Measurements from ENCODE around the gene S1PR2.
"Not testable (repeated sequence)": the region's sequence is repeated elsewhere in the genome, so short reads cannot be mapped to it uniquely, and the experiment has no call there.

Gene S1PR2

DNA sequence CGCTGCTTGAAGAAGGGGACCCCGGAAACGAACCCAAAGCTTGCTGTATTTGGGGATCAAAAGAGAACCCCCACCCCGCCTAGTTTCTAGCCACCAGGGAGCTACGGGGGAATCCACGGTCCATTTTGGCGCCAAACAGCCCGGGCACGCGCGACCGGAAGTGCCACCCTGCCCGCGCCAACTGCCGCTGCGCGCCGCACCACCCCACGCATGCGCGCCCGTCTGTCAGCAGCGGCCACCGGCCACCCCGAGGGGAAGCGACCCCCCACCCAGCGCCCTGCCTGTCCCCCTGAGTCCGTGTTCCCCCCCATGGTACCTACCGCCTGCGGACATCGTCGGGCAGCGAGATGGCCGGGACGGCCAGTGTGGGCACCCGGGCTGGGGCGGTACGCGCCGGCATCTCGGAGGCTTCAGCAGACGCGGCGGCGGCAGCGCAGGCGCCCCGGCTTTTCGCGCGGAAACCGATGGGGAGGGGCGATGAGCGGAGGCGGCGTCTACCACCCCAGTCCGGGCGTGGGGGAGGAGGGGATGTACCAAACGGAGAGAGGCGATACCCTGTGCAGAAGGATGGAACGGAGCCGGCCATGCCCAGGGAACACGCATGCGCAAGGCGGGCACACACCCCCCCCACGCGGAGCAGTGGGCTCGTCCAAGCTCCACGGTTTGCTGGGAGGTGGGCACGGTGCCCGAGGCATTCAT lies 36.5 kb downstream of the S1PR2 start, which contains the start of gene DNMT1:
DNMT1 (minus strand) TSS at position 454 of the 699 bp plus-strand sequence; CDS start at position 400, 54 bp downstream.
- peak; percentile 99 for DNase-seq (ENCODE audit: extremely low spot score, insufficient read length, low read depth)
- peak; percentile 96 for FAIRE-seq

DNA sequence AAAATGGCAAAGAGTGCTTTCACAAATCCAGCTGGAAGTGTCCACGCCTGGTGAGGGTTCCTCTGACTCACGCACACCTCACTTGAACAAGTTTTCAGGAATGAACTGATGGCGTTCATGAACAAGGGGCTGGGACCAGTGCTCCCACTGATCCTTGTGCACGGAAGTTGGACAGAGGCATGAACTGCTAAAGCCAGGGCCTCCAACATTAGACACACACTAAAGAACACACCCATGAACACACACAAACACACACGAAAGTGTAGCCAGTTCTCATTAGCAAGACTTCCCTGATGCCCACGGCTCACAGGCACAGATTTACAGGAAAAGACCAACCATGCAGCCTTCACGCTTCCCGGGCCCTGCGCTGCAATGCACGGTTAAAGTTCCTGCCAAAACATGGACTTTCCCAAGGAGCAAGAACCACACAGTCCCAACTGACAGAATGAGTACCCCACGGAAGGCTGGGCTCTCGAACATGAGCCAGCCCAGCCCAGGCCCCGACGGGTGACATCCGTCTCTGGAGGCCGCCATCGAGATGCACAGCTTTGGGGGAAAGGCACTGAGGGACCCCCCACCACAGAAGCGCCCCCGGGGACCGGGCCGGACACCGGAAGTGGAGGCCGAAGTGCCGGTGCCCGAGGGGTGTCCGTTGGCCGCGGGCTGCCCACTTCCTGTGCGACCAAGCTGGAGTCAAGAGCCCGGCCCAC lies 37.2 kb downstream of the S1PR2 start:
- peak; percentile 11 for DNase-seq (ENCODE audit: extremely low spot score, insufficient read length, low read depth)
- FAIRE-seq, result no peak

DNA sequence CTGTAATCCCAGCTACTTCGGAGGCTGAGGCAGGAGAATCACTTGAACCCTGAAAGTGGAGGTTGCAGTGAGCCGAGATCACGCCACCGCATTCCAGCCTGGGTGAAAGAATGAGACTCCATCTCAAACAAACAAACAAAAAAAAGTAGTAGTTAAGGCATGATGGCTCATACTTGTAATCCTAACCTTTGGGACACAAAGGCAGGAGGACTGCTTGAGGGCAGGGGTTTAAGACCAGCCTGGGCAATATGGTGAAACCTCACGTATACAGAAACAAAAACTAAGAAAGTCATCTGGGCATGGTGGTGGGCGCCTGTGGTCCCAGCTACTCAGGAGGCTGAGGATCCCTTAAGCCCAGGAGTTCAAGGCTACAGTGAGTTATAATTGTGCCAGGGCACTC lies 38.2 kb downstream of the S1PR2 start:
- DNase-seq (ENCODE audit: extremely low spot score, insufficient read length, low read depth) (no peak), FAIRE-seq (no peak)

DNA sequence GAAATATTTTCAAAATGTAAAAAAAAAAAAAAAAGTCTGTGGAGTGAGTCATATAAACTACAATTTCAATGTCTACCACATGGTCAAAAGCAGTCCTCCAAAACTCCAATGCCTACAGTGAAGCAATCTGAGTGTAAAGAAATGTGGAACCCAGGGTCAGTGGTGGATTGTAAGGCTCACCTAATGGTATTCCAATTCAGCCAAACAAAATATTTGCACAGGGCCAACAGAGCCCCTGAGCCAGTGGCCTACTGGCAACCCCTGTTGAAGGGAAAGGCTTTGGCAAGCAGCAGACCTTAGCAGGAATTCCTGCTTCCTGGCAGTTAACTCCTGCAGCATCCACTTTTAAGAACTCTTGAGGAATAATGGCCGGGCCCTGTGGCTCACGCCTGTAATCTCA lies 39.8 kb downstream of the S1PR2 start:
- no peak for FAIRE-seq
- no peak for DNase-seq (ENCODE audit: extremely low spot score, insufficient read length, low read depth)

DNA sequence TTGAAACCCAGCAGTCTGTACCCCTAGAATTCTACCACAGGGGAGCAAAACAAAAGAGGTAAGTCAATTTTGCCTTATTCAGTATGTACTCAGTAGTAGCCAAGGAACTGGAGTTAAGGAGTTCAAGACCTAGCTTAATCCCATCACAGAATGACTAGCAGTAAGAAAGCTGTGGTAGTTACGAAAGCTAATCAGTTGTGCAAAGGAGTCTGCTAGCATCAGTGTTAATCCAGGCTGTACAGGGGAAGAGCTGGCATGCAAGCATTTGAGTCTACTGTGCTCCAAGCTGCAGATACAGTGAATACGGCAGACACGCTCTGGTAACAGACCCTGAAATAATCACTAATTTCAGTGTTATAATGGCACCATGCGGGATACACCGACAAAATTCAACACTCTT lies 41.1 kb downstream of the S1PR2 start:
- FAIRE-seq (no peak), DNase-seq (ENCODE audit: extremely low spot score, insufficient read length, low read depth) (no peak)

DNA sequence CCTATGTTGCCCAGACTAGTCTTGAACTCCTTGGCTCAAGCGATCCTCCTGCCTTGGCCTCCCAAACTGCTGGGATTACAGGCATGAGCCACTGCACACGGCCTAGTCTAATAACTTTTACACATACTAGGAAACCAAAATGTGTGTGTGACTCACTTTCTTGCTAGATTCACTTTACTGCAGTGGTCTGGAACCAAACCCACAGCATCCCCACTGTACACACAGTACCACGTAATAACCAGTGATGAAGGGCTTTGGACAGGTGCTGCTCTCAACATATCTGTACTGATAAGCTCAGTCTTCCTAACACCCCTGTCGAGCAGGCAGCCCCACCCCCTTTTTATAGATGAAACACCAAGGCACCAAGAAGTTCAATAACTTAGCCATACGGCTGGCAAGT lies 41.5 kb downstream of the S1PR2 start:
- FAIRE-seq (no peak), DNase-seq (ENCODE audit: extremely low spot score, insufficient read length, low read depth) (no peak)

DNA sequence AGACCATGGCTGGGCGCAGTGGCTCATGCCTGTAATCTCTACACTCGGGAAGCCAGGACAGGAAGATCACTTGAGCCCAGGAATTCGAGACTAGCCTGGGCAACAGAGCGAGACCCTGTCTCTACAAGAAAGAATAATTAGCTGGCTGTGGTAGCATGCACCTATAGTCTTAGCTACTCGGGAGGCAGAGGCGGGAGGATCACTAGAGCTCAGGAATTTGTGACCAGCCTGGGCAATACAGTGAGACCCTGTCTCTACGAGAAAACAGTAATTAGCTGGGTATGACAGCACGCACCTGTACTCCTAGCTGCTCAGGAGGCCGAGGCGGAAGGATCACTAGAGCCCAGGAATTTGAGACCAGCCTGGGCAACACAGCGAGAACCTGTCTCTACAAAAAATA lies 43.8 kb downstream of the S1PR2 start:
- no peak for DNase-seq (ENCODE audit: extremely low spot score, insufficient read length, low read depth)
- no peak for FAIRE-seq

DNA sequence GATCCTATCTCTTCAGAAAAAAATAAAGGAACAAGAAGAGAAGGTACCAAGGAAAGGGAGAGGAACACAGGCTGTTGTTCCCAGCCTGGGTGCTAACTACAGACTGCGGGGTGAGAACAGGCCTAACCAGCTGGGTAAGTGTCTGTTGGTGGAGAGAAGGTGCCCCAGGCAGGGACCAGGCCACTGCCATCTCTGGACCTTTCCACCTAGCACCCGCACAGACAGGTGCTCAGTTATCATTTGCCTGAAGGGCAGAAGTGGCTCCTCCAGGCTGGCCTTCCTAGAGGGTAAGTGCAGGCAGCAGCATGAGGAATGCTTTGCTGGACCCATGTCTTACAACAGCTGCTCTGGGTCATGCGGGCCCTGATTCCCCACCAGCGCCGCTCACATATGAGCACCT lies 46.5 kb downstream of the S1PR2 start:
- FAIRE-seq (no peak), DNase-seq (ENCODE audit: extremely low spot score, insufficient read length, low read depth) (no peak)

DNA sequence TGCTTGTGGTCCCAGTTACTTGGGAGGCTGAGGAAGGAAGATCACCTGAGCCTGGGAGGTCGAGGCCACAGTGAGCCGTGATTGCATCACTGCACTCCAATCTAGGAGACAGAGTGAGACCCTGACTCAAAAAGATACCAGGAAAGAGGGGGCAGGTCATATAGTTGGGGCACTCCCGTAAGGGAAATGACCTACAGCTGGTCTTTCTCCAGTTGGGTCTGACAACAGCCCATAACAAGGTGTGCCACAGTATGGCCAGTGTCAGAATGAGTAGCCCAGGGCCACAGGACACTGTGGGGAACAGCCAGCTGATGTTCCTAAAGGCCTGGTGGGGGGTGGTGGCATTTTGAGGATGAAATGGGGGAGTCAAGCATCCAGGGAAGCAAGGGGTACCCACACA lies 47.2 kb downstream of the S1PR2 start:
- DNase-seq (ENCODE audit: extremely low spot score, insufficient read length, low read depth) (no peak), FAIRE-seq (no peak)

DNA sequence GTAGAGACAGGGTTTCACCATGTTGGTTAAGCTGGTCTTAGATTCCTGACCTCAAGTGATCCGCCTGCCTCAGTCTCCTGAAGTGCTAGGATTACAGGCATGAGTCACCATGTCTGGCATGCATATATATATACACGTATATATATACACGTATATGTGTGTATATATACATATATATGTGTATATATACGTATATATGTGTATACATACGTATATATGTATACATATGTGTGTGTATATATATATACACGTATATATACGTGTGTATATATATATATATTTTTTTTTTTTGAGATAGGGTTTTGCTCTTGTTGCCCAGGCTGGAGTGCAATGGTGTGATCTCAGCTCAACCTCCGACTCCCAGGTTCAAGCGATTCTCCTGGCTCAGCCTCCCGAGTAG lies 48.3 kb downstream of the S1PR2 start:
- DNase-seq (ENCODE audit: extremely low spot score, insufficient read length, low read depth) (no peak), FAIRE-seq (no peak)

DNA sequence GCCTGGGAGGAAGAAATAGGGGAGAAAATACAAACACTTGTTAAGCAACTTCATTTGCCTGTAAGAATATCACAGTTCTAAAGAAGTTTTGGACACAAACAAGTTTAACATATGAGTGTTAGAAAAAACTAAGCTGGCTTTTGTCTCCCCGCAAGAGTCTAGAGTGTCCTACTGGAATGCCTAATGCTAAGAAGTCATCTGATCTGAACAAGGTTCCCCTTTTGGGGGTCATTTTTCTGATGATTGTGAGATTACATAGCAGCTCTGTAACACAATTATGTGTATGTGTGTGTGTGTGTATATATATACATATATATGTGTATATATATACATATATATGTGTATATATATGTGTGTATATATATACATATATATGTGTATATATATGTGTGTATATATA lies 49.1 kb downstream of the S1PR2 start:
- FAIRE-seq (no peak), DNase-seq (ENCODE audit: extremely low spot score, insufficient read length, low read depth) (no peak)

DNA sequence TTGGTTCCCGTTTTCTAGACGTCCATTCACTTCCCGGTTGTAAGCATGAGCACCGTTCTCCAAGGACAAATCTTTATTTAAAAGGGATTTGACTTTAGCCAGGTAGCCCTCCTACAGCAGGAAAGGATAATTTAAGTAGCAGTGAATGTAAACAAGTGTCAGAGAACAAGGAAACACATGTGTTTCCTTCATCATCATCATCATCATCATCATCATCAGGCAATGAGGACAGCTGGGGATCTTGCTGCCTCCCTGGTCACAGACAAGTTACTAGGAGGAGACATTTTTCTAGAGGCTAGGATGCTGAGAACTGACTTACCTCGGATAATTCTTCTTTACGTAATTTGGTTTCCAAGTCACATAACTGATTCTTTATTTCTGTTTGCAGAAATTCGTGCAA lies 50.7 kb downstream of the S1PR2 start:
- FAIRE-seq (no peak), DNase-seq (ENCODE audit: extremely low spot score, insufficient read length, low read depth) (no peak)

DNA sequence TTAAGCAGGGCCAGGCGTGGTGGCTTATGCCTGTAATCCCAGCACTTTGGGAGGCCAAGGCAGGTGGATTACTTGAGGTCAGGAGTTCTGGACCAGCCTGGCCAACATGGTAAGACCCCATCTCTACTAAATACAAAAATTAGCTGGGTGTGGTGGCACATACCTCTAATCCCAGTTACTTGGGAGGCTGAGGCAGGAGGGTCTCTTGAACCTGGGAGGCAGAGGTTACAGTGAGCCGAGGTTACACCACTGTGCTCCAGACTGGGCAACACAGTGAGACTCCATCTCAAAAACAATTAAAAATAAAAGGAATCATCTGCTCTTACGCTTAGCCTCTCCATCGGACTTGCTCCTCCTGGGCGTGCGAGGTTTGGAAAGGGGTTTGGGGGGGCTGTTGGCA lies 51.1 kb downstream of the S1PR2 start:
- DNase-seq (ENCODE audit: extremely low spot score, insufficient read length, low read depth); FAIRE-seq: not testable (repeated sequence)

DNA sequence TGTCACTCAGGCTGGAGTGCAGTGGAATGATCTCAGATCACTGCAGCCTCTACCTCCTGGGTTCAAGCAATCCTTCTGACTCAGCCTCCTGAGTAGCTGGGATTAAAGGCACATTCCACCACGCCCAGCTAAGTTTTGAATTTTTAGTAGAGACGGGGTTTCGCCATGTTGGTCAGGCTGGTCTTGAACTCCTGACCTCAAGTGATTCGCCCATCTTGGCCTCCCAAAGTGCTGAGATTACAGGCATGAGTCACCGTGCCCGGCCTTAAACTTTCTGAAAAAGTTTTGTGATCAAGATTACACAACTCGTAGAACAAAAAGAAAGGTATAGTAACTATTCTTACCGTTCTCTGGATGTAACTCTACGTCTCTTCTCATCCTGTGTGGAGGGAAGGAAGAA lies 57.6 kb downstream of the S1PR2 start:
- no peak for DNase-seq (ENCODE audit: extremely low spot score, insufficient read length, low read depth)
- no peak for FAIRE-seq

Data from GM18507 (cell line).